Liver (tissue), 9 donors: ENCODE results near the gene XYLT1. TPM values are rescaled to one million over a fixed set of nuclear protein-coding genes. Genes with fewer than 3 reads are reported as not detected.

Experiments used
- DNase-seq: peaks from one replicate; pipeline ENCODE4 v3.0.0-alpha.2; 2017; ENCODE audit warnings: low spot score
- H3K27ac ChIP-seq, 2 donors: one replicate each; pipeline ENCODE4 v1.7.0; 2013; ENCODE audit warnings: inconsistent platforms in 2 of 2, low read length in 2 of 2, control low read depth in 1 of 2, low read depth in 1 of 2, mild to moderate bottlenecking in 1 of 2
- H3K27me3 ChIP-seq, 4 donors: one replicate each; pipeline versions ENCODE4 v1.6.1 to v1.7.0; 2013; ENCODE audit warnings: low read length in 3 of 4, inconsistent platforms in 1 of 4, mild to moderate bottlenecking in 1 of 4, moderate library complexity in 1 of 4; ENCODE audit not compliant: control insufficient read depth in 4 of 4, insufficient read depth in 4 of 4
- H3K36me3 ChIP-seq, 4 donors: one replicate each; pipeline versions ENCODE4 v1.6.1 to v1.7.0; 2013; ENCODE audit warnings: low read length in 3 of 4, mild to moderate bottlenecking in 3 of 4, low read depth in 1 of 4, moderate library complexity in 1 of 4; ENCODE audit not compliant: control insufficient read depth in 4 of 4, insufficient read depth in 3 of 4
- H3K4me1 ChIP-seq, 4 donors: one replicate each; pipeline versions ENCODE4 v1.6.1 to v1.7.0; 2013; ENCODE audit warnings: low read length in 3 of 4, mild to moderate bottlenecking in 3 of 4, moderate library complexity in 1 of 4; ENCODE audit not compliant: control insufficient read depth in 4 of 4, insufficient read depth in 4 of 4
- H3K4me3 ChIP-seq, 3 donors: one replicate each; pipeline versions ENCODE4 v1.6.1 to v1.7.0; 2013; ENCODE audit warnings: low read length in 3 of 3, control low read depth in 1 of 3, low read depth in 1 of 3, mild to moderate bottlenecking in 1 of 3
- H3K9ac ChIP-seq, 2 donors: one replicate each; pipeline ENCODE4 v1.7.0; 2013; ENCODE audit warnings: low read length in 2 of 2, mild to moderate bottlenecking in 2 of 2, moderate library complexity in 2 of 2, control low read depth in 1 of 2, low read depth in 1 of 2
- H3K9me3 ChIP-seq, 4 donors: one replicate each; pipeline versions ENCODE4 v1.6.1 to v1.7.0; 2013; ENCODE audit warnings: low read length in 3 of 4; ENCODE audit not compliant: control insufficient read depth in 4 of 4
- EGR1 ChIP-seq, 2 donors: IDR thresholded peaks; 2 replicates each; pipeline ENCODE4 v1.6.1; 2016 to 2018; ENCODE audit warnings: antibody characterized with exemption in 2 of 2, low read depth in 2 of 2
- FOXA1 ChIP-seq: IDR thresholded peaks from 2 replicates; pipeline ENCODE4 v1.6.1; 2016; ENCODE audit warnings: antibody characterized with exemption
- FOXA2 ChIP-seq: IDR thresholded peaks from 2 replicates; pipeline ENCODE4 v1.6.1; 2016; ENCODE audit warnings: antibody characterized with exemption
- GABPA ChIP-seq, 2 donors: IDR thresholded peaks in 1 of 2; conservative IDR thresholded peaks in 1 of 2; 2 replicates each; pipeline ENCODE4 v1.6.1; 2016; ENCODE audit warnings: antibody characterized with exemption in 2 of 2, mild to moderate bottlenecking in 1 of 2, moderate library complexity in 1 of 2
- HNF4A ChIP-seq, 2 donors: conservative IDR thresholded peaks; 2 replicates each; pipeline ENCODE4 v1.6.1; 2016; ENCODE audit warnings: antibody characterized with exemption in 2 of 2, mild to moderate bottlenecking in 2 of 2
- JUND ChIP-seq, 2 donors: IDR thresholded peaks; 2 replicates each; pipeline ENCODE4 v1.6.1; 2016; ENCODE audit warnings: antibody characterized with exemption in 2 of 2
- NR2F2 ChIP-seq: IDR thresholded peaks from 2 replicates; pipeline ENCODE4 v1.6.1; 2016; ENCODE audit warnings: antibody characterized with exemption
- RAD21 ChIP-seq, 2 donors: IDR thresholded peaks; 2 replicates each; pipeline ENCODE4 v1.6.1; 2016; ENCODE audit warnings: antibody characterized with exemption in 2 of 2, mild to moderate bottlenecking in 2 of 2
- RXRA ChIP-seq, 2 donors: IDR thresholded peaks; 2 replicates each; pipeline ENCODE4 v1.6.1; 2017 to 2018; ENCODE audit warnings: antibody characterized with exemption in 2 of 2, mild to moderate bottlenecking in 1 of 2
- SP1 ChIP-seq: IDR thresholded peaks from 2 replicates; pipeline ENCODE4 v1.6.1; 2018; ENCODE audit warnings: antibody characterized with exemption, mild to moderate bottlenecking
- TAF1 ChIP-seq: conservative IDR thresholded peaks from 2 replicates; pipeline ENCODE4 v1.6.1; 2016; ENCODE audit warnings: antibody characterized with exemption, mild to moderate bottlenecking
- YY1 ChIP-seq: IDR thresholded peaks from 2 replicates; pipeline ENCODE4 v1.6.1; 2016; ENCODE audit warnings: antibody characterized with exemption, mild to moderate bottlenecking
- WGBS: extraction: QIAGEN DNeasy Blood & Tissue Kit; methylation state at CpG from one replicate; pipeline ENCODE4 v1.1.7; 2013; 5-methylcytosine and 5-hydroxymethylcytosine counted together
- polyA plus RNA-seq, 2 donors: library from polyadenylated mRNA; stranded (reverse) in 1 of 2; unstranded in 1 of 2; fragments of 200-250 nt in 1 of 2; fragments of >200 nt in 1 of 2; fragmentation: Nextera tagmentation in 1 of 2; extraction: Ambion mirVana in 1 of 2; gene quantifications; one replicate each; pipeline versions ENCODE4 v1.2.1 to v1.2.3, GENCODE V29; 2013 to 2015
- total RNA-seq, 2 donors: library from RNA; depleted of rRNA; stranded (reverse); fragments of >200 nt; gene quantifications; one replicate each; pipeline ENCODE4 v1.2.3, GENCODE V29; 2014
- TF ChIP-seq, protein P1 (sequence below): IDR thresholded peaks from 2 replicates; pipeline ENCODE4 v1.6.1; 2016; ENCODE audit warnings: antibody characterized with exemption
- TF ChIP-seq, protein P2 (sequence below): IDR thresholded peaks from 2 replicates; pipeline ENCODE4 v1.6.1; 2016; ENCODE audit warnings: antibody characterized with exemption, mild to moderate bottlenecking
- TF ChIP-seq, protein P3 (sequence below): fragments of 150-350 bp; IDR thresholded peaks from 2 replicates; pipeline ENCODE4 v1.5.1; 2017; ENCODE audit warnings: improper control_type of control experiment, low read depth, low read length; ENCODE audit not compliant: missing input control
- TF ChIP-seq, protein P4 (sequence below): IDR thresholded peaks from 2 replicates; pipeline ENCODE4 v1.6.1; 2016; ENCODE audit warnings: antibody characterized with exemption
- donor health status: healthy.
- donor health status: healthy.
- donor health status: healthy.
- donor health status: healthy.
- donor health status: healthy.

Gene XYLT1
- total and polyA plus RNA-seq, 4 donors, result 0.25 to 2.3 (median 0.53) TPM

DNA sequence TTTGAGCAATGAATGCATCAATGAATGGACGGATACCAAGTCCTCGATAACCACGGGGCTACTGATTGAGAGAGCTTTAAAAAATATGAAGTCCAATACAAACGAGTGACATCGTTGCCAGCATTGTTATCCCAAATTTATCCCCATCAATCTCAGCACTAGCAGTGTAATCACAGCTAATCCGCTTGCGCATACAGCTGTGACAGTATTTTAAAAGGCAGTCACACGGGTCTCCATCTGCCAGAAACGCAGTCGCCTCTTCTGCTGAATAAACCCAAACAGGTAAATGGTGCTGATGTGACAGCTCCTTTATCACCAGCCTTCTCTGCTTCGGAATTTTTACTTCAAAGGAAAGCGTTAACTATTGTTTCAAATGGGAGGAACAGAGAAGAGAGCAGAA lies 311.1 kb downstream of the XYLT1 start:
- Histone ChIP-seq H3K4me3 (no peak overlapping the region), H3K9me3 (no peaks in the 10 kb centered on the region), H3K4me1 (peaks cover 0 to 2% (median 0%) of the 10 kb centered on the region in 4 donors), H3K36me3 (no peaks in the 10 kb centered on the region), H3K9ac (no peak overlapping the region), H3K27me3 (no peaks in the 10 kb centered on the region), H3K27ac (no peak overlapping the region)
- TF ChIP-seq RXRA (IDR thresholded peaks at IDR 0.05), result no peak
- TF ChIP-seq TAF1, result no peak
- no peak for TF ChIP-seq FOXA2
- TF ChIP-seq, protein P1, sequence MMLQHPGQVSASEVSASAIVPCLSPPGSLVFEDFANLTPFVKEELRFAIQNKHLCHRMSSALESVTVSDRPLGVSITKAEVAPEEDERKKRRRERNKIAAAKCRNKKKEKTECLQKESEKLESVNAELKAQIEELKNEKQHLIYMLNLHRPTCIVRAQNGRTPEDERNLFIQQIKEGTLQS, result no peak
- DNase-seq, result no peak
- WGBS, result 65% methylated on average over 12 of the region's 12 CpGs

DNA sequence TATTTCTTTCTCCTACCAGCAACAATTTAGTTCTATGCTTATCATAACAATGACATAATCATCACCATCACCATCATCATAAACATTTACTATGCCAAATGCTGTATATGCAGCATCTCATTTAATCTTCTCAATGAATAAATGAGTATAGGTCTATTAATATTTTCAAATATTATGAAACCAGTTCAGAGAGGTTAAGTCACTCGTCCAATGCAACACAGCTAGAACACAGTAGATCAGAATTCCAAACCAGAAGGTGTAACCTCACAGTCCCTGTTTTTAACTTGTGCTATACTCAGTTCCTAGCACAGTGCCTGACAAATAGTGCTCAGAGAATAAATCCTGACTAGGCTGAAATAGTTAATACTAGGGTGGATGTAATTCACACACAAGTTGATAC lies 314.8 kb downstream of the XYLT1 start:
- 75% methylated on average over 1 of the region's 1 CpG for WGBS
- no peaks in the 10 kb centered on the region for H3K36me3 ChIP-seq
- H3K4me3 ChIP-seq, result no peak overlapping the region
- peaks cover 0 to 2% (median 0%) of the 10 kb centered on the region in 4 donors for H3K4me1 ChIP-seq
- TF ChIP-seq, protein P1, result no peak
- TF ChIP-seq YY1 (no peak), RXRA (IDR thresholded peaks at IDR 0.05) (no peak)
- H3K27me3 ChIP-seq, result no peaks in the 10 kb centered on the region
- H3K9me3 ChIP-seq, result no peaks in the 10 kb centered on the region
- no peak overlapping the region for H3K9ac ChIP-seq
- no peak for DNase-seq
- H3K27ac ChIP-seq, result no peak overlapping the region

DNA sequence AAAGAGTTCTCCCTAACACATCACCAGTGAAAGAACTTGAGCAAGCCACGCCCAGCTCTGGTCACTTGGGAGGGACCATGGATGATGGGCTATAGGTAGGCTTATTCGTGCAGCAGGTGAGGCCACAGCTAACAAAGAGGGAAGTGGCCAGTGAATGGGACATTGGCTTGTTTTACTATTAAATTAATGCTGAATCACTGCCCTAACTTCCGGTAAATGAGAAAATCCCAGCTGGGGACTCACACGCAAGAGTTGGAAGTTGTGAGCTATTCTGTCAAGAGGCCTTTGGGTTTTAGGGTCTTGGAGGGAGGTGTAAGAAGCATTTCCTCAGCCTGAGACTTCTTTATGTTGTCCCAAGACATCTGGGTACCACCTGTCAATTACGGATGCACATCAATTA lies 315.3 kb downstream of the XYLT1 start:
- Histone ChIP-seq H3K27ac (no peak overlapping the region), H3K36me3 (no peaks in the 10 kb centered on the region), H3K9ac (no peak overlapping the region), H3K4me1 (peaks cover 0 to 2% (median 0%) of the 10 kb centered on the region in 4 donors), H3K9me3 (no peaks in the 10 kb centered on the region), H3K27me3 (no peaks in the 10 kb centered on the region), H3K4me3 (no peak overlapping the region)
- TF ChIP-seq YY1, result no peak
- no peak for TF ChIP-seq FOXA2
- WGBS, result 80% methylated on average over 5 of the region's 5 CpGs
- DNase-seq, result no peak

DNA sequence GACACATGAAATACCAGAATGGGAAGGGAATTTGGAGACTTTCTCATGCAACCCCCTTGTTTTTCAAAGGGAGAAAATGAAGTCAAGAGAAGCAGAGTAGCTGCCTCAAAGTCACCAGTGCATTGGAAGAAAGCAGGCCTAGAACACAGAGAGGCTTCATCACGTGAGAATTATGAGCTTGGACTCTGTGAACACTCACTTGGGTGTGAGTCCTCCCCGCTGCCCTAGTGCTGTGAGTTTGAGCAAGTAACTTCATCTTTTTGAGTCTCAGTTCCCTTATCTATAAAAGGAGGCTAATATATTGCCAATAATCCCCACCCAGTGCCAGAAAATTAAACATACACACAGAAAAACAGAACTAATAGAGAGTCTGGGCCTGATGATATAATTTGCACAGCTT lies 315.8 kb downstream of the XYLT1 start:
- H3K9ac ChIP-seq, result no peak overlapping the region
- H3K9me3 ChIP-seq, result no peaks in the 10 kb centered on the region
- no peaks in the 10 kb centered on the region for H3K27me3 ChIP-seq
- no peaks in the 10 kb centered on the region for H3K36me3 ChIP-seq
- no peak overlapping the region for H3K27ac ChIP-seq
- 80% methylated on average over 2 of the region's 2 CpGs for WGBS
- no peak for DNase-seq
- H3K4me3 ChIP-seq, result no peak overlapping the region
- peaks cover 0 to 2% (median 0%) of the 10 kb centered on the region in 4 donors for H3K4me1 ChIP-seq
- TF ChIP-seq RXRA (IDR thresholded peaks at IDR 0.05) (no peak), FOXA1 (no peak), NR2F2 (no peak), HNF4A (conservative IDR thresholded peaks at IDR 0.05) (no peak), TAF1 (no peak), SP1 (no peak), FOXA2 (no peak), JUND (IDR thresholded peaks at IDR 0.05) (no peak), RAD21 (IDR thresholded peaks at IDR 0.05) (no peak), GABPA (IDR thresholded peaks at IDR 0.05 in 1 of 2, conservative IDR thresholded peaks at IDR 0.05 in 1 of 2) (no peak), EGR1 (IDR thresholded peaks at IDR 0.05; ENCODE audit: low read depth in 2 of 2) (no peak), YY1 (no peak)
- TF ChIP-seq, protein P1, result no peak
- TF ChIP-seq, protein P2, sequence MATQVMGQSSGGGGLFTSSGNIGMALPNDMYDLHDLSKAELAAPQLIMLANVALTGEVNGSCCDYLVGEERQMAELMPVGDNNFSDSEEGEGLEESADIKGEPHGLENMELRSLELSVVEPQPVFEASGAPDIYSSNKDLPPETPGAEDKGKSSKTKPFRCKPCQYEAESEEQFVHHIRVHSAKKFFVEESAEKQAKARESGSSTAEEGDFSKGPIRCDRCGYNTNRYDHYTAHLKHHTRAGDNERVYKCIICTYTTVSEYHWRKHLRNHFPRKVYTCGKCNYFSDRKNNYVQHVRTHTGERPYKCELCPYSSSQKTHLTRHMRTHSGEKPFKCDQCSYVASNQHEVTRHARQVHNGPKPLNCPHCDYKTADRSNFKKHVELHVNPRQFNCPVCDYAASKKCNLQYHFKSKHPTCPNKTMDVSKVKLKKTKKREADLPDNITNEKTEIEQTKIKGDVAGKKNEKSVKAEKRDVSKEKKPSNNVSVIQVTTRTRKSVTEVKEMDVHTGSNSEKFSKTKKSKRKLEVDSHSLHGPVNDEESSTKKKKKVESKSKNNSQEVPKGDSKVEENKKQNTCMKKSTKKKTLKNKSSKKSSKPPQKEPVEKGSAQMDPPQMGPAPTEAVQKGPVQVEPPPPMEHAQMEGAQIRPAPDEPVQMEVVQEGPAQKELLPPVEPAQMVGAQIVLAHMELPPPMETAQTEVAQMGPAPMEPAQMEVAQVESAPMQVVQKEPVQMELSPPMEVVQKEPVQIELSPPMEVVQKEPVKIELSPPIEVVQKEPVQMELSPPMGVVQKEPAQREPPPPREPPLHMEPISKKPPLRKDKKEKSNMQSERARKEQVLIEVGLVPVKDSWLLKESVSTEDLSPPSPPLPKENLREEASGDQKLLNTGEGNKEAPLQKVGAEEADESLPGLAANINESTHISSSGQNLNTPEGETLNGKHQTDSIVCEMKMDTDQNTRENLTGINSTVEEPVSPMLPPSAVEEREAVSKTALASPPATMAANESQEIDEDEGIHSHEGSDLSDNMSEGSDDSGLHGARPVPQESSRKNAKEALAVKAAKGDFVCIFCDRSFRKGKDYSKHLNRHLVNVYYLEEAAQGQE, result no peak
- TF ChIP-seq, protein P3, sequence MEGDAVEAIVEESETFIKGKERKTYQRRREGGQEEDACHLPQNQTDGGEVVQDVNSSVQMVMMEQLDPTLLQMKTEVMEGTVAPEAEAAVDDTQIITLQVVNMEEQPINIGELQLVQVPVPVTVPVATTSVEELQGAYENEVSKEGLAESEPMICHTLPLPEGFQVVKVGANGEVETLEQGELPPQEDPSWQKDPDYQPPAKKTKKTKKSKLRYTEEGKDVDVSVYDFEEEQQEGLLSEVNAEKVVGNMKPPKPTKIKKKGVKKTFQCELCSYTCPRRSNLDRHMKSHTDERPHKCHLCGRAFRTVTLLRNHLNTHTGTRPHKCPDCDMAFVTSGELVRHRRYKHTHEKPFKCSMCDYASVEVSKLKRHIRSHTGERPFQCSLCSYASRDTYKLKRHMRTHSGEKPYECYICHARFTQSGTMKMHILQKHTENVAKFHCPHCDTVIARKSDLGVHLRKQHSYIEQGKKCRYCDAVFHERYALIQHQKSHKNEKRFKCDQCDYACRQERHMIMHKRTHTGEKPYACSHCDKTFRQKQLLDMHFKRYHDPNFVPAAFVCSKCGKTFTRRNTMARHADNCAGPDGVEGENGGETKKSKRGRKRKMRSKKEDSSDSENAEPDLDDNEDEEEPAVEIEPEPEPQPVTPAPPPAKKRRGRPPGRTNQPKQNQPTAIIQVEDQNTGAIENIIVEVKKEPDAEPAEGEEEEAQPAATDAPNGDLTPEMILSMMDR, result no peak
- TF ChIP-seq, protein P4, sequence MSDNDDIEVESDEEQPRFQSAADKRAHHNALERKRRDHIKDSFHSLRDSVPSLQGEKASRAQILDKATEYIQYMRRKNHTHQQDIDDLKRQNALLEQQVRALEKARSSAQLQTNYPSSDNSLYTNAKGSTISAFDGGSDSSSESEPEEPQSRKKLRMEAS, result no peak
